Right atrium auricular region (tissue), 2 donors: ENCODE measurements around the gene ZNF264. TPM values are rescaled to one million over a fixed set of nuclear protein-coding genes. Genes with fewer than 3 reads are reported as not detected.

ENCODE experiments used
- DNase-seq: peaks from one replicate; pipeline ENCODE4 v3.0.0-alpha.2; 2019; ENCODE audit warnings: low spot score
- H3K27ac ChIP-seq, 2 donors: fragments of 200-600 bp; sonication (generic); 1 replicate in 1 of 2; 2 replicates in 1 of 2; pipeline ENCODE4 v1.5.1; 2016 to 2019
- H3K27me3 ChIP-seq, 2 donors: fragments of 200-600 bp; sonication (generic); one replicate each; pipeline versions ENCODE4 v1.5.1 to v1.6.0; 2017 to 2019
- H3K36me3 ChIP-seq: fragments of 200-600 bp; sonication (generic); one replicate; pipeline ENCODE4 v1.5.1; 2016
- H3K4me1 ChIP-seq, 2 donors: fragments of 200-600 bp; sonication (generic); one replicate each; pipeline versions ENCODE4 v1.5.1 to v1.6.0; 2017 to 2019
- H3K4me3 ChIP-seq, 2 donors: fragments of 200-600 bp; sonication (generic); 1 replicate in 1 of 2; 2 replicates in 1 of 2; pipeline ENCODE4 v1.5.1; 2017 to 2019; ENCODE audit warnings: mild to moderate bottlenecking in 1 of 2, moderate library complexity in 1 of 2
- H3K9me3 ChIP-seq, 2 donors: fragments of 200-600 bp; sonication (generic); one replicate each; pipeline ENCODE4 v1.5.1; 2019
- CTCF ChIP-seq, 2 donors: fragments of 200-600 bp; sonication (generic); IDR thresholded peaks; one replicate each; pipeline ENCODE4 v1.5.1; 2019; ENCODE audit warnings: antibody characterized with exemption in 2 of 2
- total RNA-seq, 2 donors: library from RNA; depleted of rRNA; stranded (reverse); fragments of >200 nt; gene quantifications; one replicate each; pipeline ENCODE4 v1.1.0, GENCODE V29; 2016

Gene ZNF264
- 10 to 100 TPM; 11.5 to 23.2 TPM for total RNA-seq

- Histone ChIP-seq H3K9me3 (no peaks in the 10 kb centered on the region), H3K4me1 (peaks cover 0 to 24% of the 10 kb centered on the region in 2 donors), H3K27me3 (peaks cover 0 to 4% of the 10 kb centered on the region in 2 donors), H3K4me3 (peak within 1 kb of the TSS; percentile 93), H3K36me3 (peaks cover 28% of the 10 kb centered on the region), H3K27ac (peak within 1 kb of the TSS; percentile 86 to 90)
- peak; percentile 90 for DNase-seq
- no peak for TF ChIP-seq CTCF (IDR thresholded peaks at IDR 0.05)
Measured at GRCh38 chr19:57191141-57192076, at the start of gene ZNF264. ZNF264 (plus strand) TSS chr19:57191500; CDS start chr19:57191914, 414 bp downstream.

- H3K4me1 ChIP-seq, result no peaks in the 10 kb centered on the region
- H3K27ac ChIP-seq, result no peak overlapping the region
- H3K4me3 ChIP-seq, result no peak overlapping the region
- DNase-seq, result no peak
- no peak for TF ChIP-seq CTCF (IDR thresholded peaks at IDR 0.05)
- H3K9me3 ChIP-seq, result no peaks in the 10 kb centered on the region
- H3K27me3 ChIP-seq, result no peaks in the 10 kb centered on the region
- no peaks in the 10 kb centered on the region for H3K36me3 ChIP-seq
Measured at GRCh38 chr19:57141699-57142098, 49.6 kb upstream of the ZNF264 start.

GRCh38 chr19:57152921-57153320 is 38.4 kb upstream of the ZNF264 start:
- H3K4me3 ChIP-seq, result no peak overlapping the region
- H3K4me1 ChIP-seq, result no peaks in the 10 kb centered on the region
- DNase-seq, result no peak
- no peak for TF ChIP-seq CTCF (IDR thresholded peaks at IDR 0.05)
- no peak overlapping the region for H3K27ac ChIP-seq
- no peaks in the 10 kb centered on the region for H3K36me3 ChIP-seq
- H3K27me3 ChIP-seq, result no peaks in the 10 kb centered on the region
- H3K9me3 ChIP-seq, result no peaks in the 10 kb centered on the region

DNA sequence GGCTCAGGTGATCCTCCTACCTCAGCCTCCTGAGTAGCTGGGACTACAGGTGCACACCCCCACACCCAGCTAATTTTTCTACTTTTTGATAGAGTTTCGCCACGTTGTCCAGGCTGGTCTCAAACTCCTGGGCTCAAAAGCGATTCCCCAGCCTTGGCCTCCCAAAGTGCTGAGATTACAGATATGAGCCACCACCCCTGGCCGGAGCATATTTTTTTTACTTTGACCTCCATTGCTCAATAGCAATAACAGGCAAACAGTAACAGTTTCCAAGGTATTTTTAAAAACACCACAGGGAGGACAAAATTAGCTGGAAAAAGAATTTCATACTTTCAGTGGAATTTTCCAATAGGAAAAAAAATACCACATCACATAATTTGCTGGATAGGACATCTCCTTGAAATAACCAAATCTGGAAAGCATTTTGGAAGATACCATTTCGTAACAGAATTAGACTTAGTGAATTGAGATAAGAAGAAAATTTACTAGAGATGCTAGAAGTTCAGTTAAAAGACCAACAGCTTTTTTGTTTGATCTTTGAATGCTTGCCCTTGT is 29.2 kb upstream of the ZNF264 start:
- Histone ChIP-seq H3K4me3 (no peak overlapping the region), H3K27ac (peak overlapping the region in 1 of 2 donors; percentile 33), H3K36me3 (no peaks in the 10 kb centered on the region), H3K4me1 (no peaks in the 10 kb centered on the region), H3K27me3 (no peaks in the 10 kb centered on the region), H3K9me3 (no peaks in the 10 kb centered on the region)
- DNase-seq, result no peak
- no peak for TF ChIP-seq CTCF (IDR thresholded peaks at IDR 0.05)

GRCh38 chr19:57165846-57166245 is 25.5 kb upstream of the ZNF264 start:
- TF ChIP-seq CTCF (IDR thresholded peaks at IDR 0.05), result no peak
- Histone ChIP-seq H3K27me3 (no peaks in the 10 kb centered on the region), H3K4me1 (no peaks in the 10 kb centered on the region), H3K36me3 (no peaks in the 10 kb centered on the region), H3K27ac (no peak overlapping the region), H3K4me3 (no peak overlapping the region), H3K9me3 (no peaks in the 10 kb centered on the region)
- DNase-seq, result no peak
